Measurements from ENCODE around the gene OLFML1. TPM values are rescaled to one million over a fixed set of nuclear protein-coding genes. Genes with fewer than 3 reads are reported as not detected.

OLFML1 gene
- total RNA-seq, 1 donor from 2014 or later, result not detected

- H3K27me3 ChIP-seq, result no peaks in the 10 kb centered on the region
- no peak overlapping the region for H3K27ac Mint-ChIP-seq
Measured at GRCh38 chr11:7552666-7553065, 67.4 kb downstream of the OLFML1 start.

GRCh38 chr11:7555052-7555699 lies 69.9 kb downstream of the OLFML1 start:
- Histone ChIP-seq H3K9ac (no peak overlapping the region), H2AFZ (replicated peaks) (no peak overlapping the region), H4K20me1 (ENCODE audit: low read depth) (no peaks in the 10 kb centered on the region), H3K27ac (no peak overlapping the region), H3K4me2 (no peak overlapping the region), H3K4me3 (no peak overlapping the region), H3K27me3 (no peaks in the 10 kb centered on the region), H3F3A (ENCODE audit: low read depth) (no peaks in the 10 kb centered on the region), H3K9me3 (ENCODE audit: low read depth) (no peaks in the 10 kb centered on the region), H3K79me2 (ENCODE audit: low read depth) (no peaks in the 10 kb centered on the region), H3K36me3 (no peaks in the 10 kb centered on the region), H3K4me1 (peaks cover 8% of the 10 kb centered on the region)
- Mint-ChIP-seq H3K9me3 (no peaks in the 10 kb centered on the region), H3K27me3 (ENCODE audit: insufficient read depth, low read depth) (no peaks in the 10 kb centered on the region), H3K27ac (no peak overlapping the region), H3K4me3 (no peak overlapping the region), H3K4me1 (peaks cover 4% of the 10 kb centered on the region), H3K36me3 (no peaks in the 10 kb centered on the region)
- no peak for TF ChIP-seq EZH2phosphoT487 (IDR thresholded peaks at IDR 0.05)
- no peak for TF ChIP-seq CTCF (IDR thresholded peaks at IDR 0.05)
- TF ChIP-seq EZH2 (IDR thresholded peaks at IDR 0.05), result no peak
- no peak for DNase-seq (ENCODE audit: low spot score)

More at GRCh38 chr11:7552666-7553065, 67.4 kb downstream of the OLFML1 start:
- H3K36me3 ChIP-seq, result no peaks in the 10 kb centered on the region
- H3K4me3 ChIP-seq, result no peak overlapping the region
- no peak overlapping the region for H2AFZ ChIP-seq (replicated peaks)
- no peak overlapping the region for H3K4me2 ChIP-seq
- no peaks in the 10 kb centered on the region for H3K4me1 ChIP-seq
- Mint-ChIP-seq H3K36me3 (no peaks in the 10 kb centered on the region), H3K4me1 (no peaks in the 10 kb centered on the region), H3K27me3 (ENCODE audit: insufficient read depth, low read depth) (no peaks in the 10 kb centered on the region), H3K4me3 (no peak overlapping the region), H3K9me3 (no peaks in the 10 kb centered on the region)
- no peak overlapping the region for H3K9ac ChIP-seq
- no peaks in the 10 kb centered on the region for H3K9me3 ChIP-seq (ENCODE audit: low read depth)
- TF ChIP-seq EZH2 (IDR thresholded peaks at IDR 0.05) (no peak), EZH2phosphoT487 (IDR thresholded peaks at IDR 0.05) (no peak), CTCF (IDR thresholded peaks at IDR 0.05) (no peak)
- no peak overlapping the region for H3K27ac ChIP-seq
- DNase-seq (ENCODE audit: low spot score), result no peak
- no peaks in the 10 kb centered on the region for H4K20me1 ChIP-seq (ENCODE audit: low read depth)
- H3F3A ChIP-seq (ENCODE audit: low read depth), result no peaks in the 10 kb centered on the region
- no peaks in the 10 kb centered on the region for H3K79me2 ChIP-seq (ENCODE audit: low read depth)

- H3K4me3 Mint-ChIP-seq, result no peak overlapping the region
- H3K27me3 ChIP-seq, result no peaks in the 10 kb centered on the region
Measured at GRCh38 chr11:7558046-7558445, 72.7 kb downstream of the OLFML1 start.

More at GRCh38 chr11:7558046-7558445, 72.7 kb downstream of the OLFML1 start:
- Histone ChIP-seq H3K36me3 (no peaks in the 10 kb centered on the region), H3K9ac (no peak overlapping the region), H3K4me1 (peaks cover 11% of the 10 kb centered on the region), H4K20me1 (ENCODE audit: low read depth) (no peaks in the 10 kb centered on the region), H3K9me3 (ENCODE audit: low read depth) (no peaks in the 10 kb centered on the region), H3K4me3 (no peak overlapping the region), H3K79me2 (ENCODE audit: low read depth) (no peaks in the 10 kb centered on the region), H3K4me2 (no peak overlapping the region), H3F3A (ENCODE audit: low read depth) (no peaks in the 10 kb centered on the region), H2AFZ (replicated peaks) (no peak overlapping the region), H3K27ac (no peak overlapping the region)
- no peaks in the 10 kb centered on the region for H3K27me3 Mint-ChIP-seq (ENCODE audit: insufficient read depth, low read depth)
- peaks cover 4% of the 10 kb centered on the region for H3K4me1 Mint-ChIP-seq
- TF ChIP-seq CTCF (IDR thresholded peaks at IDR 0.05) (no peak), EZH2 (IDR thresholded peaks at IDR 0.05) (no peak)
- H3K36me3 Mint-ChIP-seq, result no peaks in the 10 kb centered on the region
- no peak for DNase-seq (ENCODE audit: low spot score)
- H3K27ac Mint-ChIP-seq, result no peak overlapping the region
- H3K9me3 Mint-ChIP-seq, result no peaks in the 10 kb centered on the region
